Prostate gland (tissue), 2 donors: ENCODE data around the gene SOST.

Experiments used
- CTCF ChIP-seq, 4 experiments: fragments of 200-600 bp in 2 of 4; fragments of 450-650 bp in 2 of 4; sonication (generic) in 2 of 4; IDR thresholded peaks; 1 replicate in 3 of 4; 2 replicates in 1 of 4; pipeline ENCODE4 v1.5.1; 2016 to 2019; ENCODE audit warnings: antibody characterized with exemption in 4 of 4, mild to moderate bottlenecking in 2 of 4, moderate library complexity in 2 of 4
- POLR2A ChIP-seq: fragments of 450-650 bp; IDR thresholded peaks from one replicate; pipeline ENCODE4 v1.6.1; 2016; ENCODE audit warnings: antibody characterized with exemption, mild to moderate bottlenecking
- POLR2AphosphoS5 ChIP-seq: sonication (generic); formaldehyde crosslinking; IDR thresholded peaks from one replicate; pipeline ENCODE4 v1.6.1; 2017; ENCODE audit warnings: antibody characterized with exemption

DNA sequence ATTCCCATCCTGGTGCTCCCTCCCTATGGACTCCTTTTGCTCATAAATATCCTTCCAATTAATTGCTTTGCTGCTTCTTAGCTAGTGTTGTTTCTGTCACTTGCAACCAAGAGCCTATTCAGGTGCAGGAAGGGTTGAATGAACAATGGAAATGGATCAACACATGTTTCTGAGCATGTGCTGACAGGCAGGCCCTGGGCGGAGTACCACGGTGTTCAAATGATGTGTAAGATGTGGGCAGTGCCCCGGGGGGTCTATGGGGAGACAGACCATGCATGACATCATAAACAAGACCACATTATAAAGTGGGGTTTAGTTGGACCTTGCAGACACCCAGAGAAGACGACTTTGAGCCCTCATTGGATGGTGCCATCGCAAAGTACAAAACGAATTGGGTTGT lies 48.5 kb downstream of the SOST start:
- TF ChIP-seq CTCF (IDR thresholded peaks at IDR 0.05): no peak
- TF ChIP-seq POLR2A: no peak
- TF ChIP-seq POLR2AphosphoS5: no peak
